NCI-H82 treated with DMSO at 0.1 percent for 48 hours (cell line): ENCODE results near the gene DND1.
"Not testable (repeated sequence)": the region's sequence is repeated elsewhere in the genome, so short reads cannot be mapped to it uniquely, and the experiment has no call there.

Experiments
- DNase-seq: peaks from one replicate; lab custom pipeline; 2025; ENCODE audit not compliant: unreplicated experiment; lab: John Stamatoyannopoulos, UW

Gene DND1

DNA sequence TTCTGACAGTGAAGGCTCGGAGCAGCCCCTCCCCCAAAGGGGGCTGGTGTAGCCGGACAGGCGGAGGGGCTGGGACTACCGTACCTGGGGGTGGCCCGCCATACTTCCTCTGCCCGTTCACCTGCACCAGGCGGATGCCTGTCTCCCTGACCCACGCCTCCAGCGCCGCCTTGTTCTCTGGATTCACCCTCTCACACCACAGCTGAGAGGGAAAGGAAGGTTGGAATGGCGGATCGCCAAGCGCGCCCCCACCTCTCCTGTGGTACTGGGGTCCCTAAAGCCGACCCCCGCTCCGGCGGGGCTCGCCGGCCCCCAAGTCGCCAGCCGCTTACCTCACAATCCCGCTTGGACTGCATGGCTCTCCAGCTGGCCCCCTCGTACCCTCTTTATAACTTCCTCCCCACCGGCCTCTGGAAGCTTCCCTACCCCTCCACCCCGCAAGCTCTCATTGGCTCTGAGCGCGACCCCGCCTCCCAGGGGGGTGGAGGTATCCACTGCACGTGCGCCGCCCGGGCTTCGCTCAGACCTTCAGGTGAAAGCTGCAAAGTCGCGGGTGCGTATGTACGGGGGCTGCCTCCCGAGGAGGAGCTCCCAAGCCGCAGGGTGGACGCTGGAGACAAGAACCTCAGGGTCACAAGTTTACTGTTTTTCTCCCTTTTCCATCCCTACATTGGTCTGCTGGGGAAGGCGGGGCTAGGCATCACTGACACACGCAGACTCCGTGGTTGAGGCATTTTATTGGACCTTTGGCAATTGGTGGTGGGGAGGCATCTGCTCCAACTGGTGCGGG, at the start of gene DND1:
Gene DND1 (minus strand): TSS at position 390 of the 790 bp plus-strand sequence. CDS start 34 bp downstream, at position 356.
- DNase-seq: no peak

- peak; percentile 5 for DNase-seq
Measured at GRCh38 chr5:140721395-140721794, 48.0 kb upstream of the DND1 start.

- DNase-seq: not testable (repeated sequence)
Measured at GRCh38 chr5:140720738-140721137, 47.4 kb upstream of the DND1 start.

- DNase-seq: no peak
Measured at GRCh38 chr5:140718266-140718592, 44.9 kb upstream of the DND1 start.

GRCh38 chr5:140716238-140716637, 42.9 kb upstream of the DND1 start:
- DNase-seq: not testable (repeated sequence)

GRCh38 chr5:140713562-140714094, 40.3 kb upstream of the DND1 start:
- DNase-seq: no peak

GRCh38 chr5:140711794-140712193, 38.4 kb upstream of the DND1 start:
- DNase-seq: no peak

DNA sequence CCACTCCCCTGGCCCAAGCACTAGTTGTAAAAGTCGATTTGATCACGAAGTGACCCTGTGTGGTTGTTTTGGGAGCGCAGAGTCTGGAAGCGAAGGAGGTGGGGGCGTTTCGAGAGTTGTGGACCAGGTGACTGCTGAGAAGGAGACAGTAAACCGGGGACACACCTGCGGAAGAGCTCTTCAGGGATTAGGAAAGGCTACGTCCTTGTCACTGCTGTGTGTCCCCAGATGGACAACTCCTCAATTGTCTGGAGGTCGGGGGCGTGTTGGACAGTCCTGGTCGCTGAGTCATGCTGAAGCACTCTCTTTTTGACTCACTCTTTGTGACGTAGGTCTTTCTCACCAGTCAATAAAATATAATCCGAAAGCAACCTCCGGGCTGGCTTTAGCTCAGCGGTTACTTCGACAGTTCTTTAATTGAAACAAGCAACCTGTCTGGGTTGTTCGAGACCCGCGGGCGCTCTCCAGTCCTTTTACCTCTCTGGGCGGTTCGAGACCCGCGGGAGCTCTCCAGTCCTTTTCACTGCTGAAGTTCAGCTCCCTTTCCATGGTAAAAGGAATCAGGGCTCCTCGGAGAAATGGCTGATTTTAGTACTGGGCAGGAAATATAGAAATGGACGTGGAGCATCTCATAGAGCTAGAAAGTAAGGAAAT, 37.6 kb upstream of the DND1 start:
- DNase-seq: peak; percentile 79

DNA sequence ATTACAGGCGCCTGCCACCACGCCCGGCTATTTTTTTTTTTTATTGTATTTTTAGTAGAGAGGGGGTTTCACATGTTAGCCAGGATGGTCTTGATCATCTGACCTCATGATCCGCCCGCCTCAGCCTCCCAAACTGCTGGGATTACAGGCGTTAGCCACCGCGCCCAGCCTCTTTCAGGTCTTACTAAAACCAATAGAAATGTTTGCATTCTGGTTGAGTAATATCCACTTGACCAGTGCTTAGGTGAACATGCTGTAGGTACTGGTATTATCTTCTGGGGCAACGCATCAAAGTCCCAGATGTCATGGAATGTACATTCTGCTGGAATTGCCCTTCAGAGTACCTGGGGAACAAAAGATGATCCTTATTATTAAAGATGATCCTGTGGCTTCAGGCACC, 35.4 kb upstream of the DND1 start:
- DNase-seq: not testable (repeated sequence)

DNA sequence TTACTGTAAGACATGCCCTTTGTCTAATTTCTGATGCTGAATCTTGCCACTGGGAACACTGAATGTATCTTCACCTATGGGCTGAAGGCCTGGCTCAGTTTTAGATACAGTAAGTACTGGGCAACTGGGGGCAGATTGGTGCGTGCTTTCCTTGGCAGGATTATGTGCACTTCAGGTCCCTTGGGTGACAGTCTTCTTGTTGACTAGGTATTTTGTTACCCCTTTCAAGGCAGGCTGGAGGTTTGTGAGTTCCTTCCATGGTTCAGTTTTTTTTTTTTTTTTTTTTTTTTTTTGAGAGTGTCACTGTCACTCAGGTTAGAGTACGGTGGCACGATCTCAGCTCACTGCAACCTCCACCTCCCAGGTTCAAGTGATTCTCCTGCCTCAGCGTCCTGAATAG, 34.4 kb upstream of the DND1 start:
- no peak for DNase-seq

DNA sequence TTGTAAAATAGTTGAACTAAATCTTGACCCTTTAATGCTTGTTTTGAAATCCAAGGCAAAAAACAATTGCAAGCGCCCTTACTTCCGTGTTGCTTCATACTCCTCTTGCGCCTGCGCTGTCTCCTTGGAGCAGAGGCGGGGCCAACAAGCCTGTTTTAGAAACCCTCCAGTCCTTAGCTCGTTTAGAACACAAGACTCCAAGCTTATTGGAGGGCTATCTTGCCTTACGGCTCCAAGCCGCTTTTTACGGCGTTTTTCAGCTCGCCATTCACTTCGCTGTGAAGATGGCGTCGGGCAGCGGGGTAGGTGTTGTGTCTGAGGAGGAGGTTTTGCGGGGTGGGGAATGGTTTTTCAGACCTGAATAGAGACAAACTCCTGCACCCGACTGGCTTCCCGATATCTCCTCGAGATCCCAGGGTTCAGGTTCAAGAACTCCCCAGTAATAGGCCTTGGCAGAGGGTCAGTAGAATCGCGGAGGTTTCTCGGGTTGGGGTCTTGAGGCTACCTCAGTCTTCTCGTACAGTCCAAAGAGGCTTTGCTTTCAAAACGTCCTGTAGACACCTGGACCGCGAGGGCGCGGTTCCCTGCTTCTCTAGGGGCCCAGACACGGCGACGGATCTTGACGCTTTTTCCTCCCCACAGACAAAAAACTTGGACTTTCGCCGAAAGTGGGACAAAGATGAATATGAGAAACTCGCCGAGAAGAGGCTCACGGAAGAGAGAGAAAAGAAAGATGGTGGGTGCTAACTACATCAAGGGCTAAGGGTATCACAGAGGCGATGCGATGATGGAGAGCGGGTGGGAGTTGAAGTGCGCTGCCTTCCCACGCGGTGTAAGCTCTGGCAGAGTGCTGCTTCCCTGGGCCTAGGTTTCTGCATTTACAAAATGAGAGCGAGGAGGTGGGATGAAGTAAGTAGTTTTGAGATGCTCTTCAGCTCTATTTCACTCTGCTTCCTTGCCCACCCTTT, 27.1 kb upstream of the DND1 start, which contains the start of gene ZMAT2:
Gene ZMAT2 (plus strand): TSS at position 271 of the 968 bp plus-strand sequence. CDS start 14 bp downstream, at position 285.
- DNase-seq: peak; percentile 90

DNA sequence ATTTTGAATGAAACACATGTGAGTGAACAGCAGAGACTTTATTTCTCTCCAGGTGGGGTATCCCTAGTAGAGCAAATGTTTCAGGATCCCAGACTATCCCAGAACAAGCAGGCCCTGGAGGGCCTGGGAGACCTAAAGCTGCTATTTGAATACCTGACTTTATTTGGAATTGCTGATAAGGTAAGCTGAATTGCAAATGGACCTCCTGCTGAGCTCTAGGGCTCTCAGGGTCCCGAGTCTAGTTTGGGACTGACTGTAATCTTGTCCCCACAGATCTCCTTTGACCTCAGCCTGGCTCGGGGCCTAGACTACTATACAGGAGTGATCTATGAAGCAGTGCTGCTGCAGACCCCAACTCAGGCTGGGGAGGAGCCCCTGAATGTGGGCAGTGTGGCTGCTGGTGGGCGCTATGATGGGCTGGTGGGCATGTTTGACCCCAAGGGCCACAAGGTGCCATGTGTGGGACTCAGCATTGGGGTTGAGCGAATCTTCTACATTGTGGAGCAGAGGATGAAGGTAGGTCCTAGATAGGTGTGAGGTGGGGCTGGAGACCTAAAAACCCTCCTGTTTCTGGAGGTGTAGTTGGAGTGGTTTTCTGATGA, 23.6 kb upstream of the DND1 start:
- DNase-seq: no peak

DNA sequence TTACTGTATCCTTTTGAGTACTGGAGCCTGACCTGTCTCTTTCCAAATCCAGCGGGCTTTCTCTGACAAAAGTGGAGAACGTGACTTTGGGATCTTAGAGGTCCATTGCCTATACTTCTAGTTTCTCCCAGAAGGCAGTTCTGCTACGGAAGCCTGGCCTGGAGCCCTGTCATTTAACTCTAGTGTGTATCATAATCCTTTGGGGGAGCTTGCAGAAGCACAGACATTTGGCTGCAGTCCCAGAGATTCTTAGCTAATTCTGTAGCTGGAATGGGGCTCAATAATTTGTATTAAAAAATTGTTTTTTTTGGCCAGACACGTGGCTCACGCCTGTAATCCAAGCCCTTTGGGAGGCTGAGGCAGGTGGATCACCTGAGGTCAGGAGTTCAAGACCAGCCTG, 20.9 kb upstream of the DND1 start:
- no peak for DNase-seq

- DNase-seq: peak; percentile 49
Measured at GRCh38 chr5:140690941-140691924, 17.9 kb upstream of the DND1 start, which contains the start of the genes HARS1 and HARS2. Gene HARS1, minus strand, starts transcription at chr5:140691370. Its CDS starts 66 bp downstream, at chr5:140691304. Gene HARS2, plus strand, starts transcription at chr5:140691455. Its CDS starts 194 bp downstream, at chr5:140691649.

DNA sequence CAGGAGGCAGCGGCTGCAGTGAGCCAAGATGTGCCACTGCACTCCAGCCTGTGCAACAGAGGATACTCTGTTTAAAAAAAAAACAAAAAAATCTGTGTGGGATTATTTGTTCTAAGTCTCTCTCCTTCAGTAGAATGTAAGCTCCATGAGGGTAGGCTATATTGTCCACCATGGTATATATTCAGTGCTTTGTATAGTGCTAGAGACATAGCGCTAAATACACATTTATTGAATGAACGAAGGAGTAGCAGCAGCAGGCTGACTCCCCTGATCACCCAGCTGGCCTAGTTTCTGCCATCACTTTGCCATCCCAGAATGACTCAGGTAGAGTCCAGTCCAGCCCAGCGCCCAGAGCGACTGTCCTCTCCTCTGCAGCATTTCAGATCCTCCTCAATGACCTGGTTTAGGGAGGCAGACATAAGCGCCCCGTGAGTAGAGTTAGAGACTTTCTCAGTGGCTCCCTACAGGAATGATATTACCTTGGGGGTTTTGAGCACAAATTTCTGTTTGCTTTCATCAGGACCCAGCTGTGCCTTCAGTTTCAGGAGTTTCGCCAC, 17.1 kb upstream of the DND1 start:
- no peak for DNase-seq

DNA sequence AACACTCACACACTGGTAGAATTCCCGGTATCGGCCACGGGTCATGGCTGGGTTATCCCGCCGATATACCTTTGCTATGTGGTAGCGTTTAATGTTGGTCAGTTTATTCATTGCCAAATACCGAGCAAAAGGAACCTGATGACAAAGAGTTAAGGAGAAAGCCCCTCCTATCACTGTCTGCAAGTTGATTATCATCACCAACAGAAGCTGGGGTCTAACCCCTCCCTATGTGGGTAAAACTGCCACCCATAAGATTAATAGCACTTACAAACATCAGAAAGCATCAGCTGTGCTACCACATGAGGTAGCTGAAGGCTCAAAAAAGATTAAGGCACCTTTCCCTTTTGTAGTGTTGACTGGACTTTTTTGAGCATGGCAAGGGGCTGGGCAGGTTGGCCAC, 5.6 kb upstream of the DND1 start:
- no peak for DNase-seq

GRCh38 chr5:140677947-140678346, 4.6 kb upstream of the DND1 start:
- no peak for DNase-seq

DNA sequence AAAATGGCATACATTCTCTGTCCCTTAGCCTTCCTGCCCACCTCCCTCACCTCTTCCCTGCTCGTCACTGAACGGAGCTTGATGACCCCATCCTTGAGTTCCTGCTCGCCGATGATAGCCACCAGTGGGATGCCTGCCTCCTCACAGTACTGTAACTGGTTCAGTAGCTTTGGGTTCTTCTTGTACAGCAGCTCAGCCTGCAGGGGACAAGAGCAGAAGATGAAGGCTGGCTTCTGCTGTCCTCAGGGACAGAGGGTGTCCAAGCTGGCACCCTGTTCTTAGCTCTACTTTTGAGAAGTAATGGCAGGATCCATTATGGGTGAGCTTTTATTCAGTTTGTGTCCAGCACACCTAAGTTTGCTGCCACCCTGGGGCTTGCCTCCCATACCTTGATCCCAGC, 1.3 kb upstream of the DND1 start:
- DNase-seq: no peak

DNA sequence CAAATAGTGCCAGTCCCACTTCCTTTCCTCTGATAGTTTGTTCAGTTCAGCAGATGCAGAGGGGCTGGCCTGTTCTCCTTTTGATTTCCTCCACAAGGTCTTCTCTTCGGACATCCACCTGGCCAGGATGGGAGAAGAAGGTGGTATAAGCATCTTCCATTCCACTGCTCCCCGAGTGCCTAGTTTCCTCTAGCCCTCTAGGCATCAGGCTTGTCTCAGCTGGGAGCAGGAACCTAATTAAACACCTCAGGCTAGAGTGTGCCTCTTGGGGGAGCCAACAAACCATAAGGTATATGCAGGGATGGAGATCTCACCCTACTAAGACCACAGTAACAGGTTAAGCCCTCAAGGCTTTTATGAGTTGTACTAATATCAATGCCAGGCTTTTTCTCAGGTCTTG, 835 bp upstream of the DND1 start:
- no peak for DNase-seq
